Spinal cord (tissue), 10 donors: ENCODE data around the gene RIPOR3. TPM values are rescaled to one million over a fixed set of nuclear protein-coding genes. Genes with fewer than 3 reads are reported as not detected.

Experiments
- DNase-seq, 6 donors: peaks; one replicate each; pipeline versions ENCODE4 v3.0.0 to v3.0.0-alpha.2; 2013 to 2015; ENCODE audit warnings: low spot score in 6 of 6, low read depth in 4 of 6
- H3K27ac ChIP-seq: one replicate; pipeline ENCODE4 v1.5.1; 2013; ENCODE audit warnings: low read depth, low read length, control low read depth
- H3K27me3 ChIP-seq: one replicate; pipeline ENCODE4 v1.6.1; 2013; ENCODE audit warnings: low read length; ENCODE audit not compliant: control insufficient read depth, insufficient read depth
- H3K36me3 ChIP-seq: one replicate; pipeline ENCODE4 v1.6.1; 2013; ENCODE audit warnings: low read length; ENCODE audit not compliant: control insufficient read depth, insufficient read depth
- H3K4me1 ChIP-seq: one replicate; pipeline ENCODE4 v1.6.1; 2013; ENCODE audit warnings: low read length; ENCODE audit not compliant: control insufficient read depth, insufficient read depth
- H3K4me3 ChIP-seq: one replicate; pipeline ENCODE4 v1.5.1; 2013; ENCODE audit warnings: low read depth, low read length, control low read depth
- H3K9me3 ChIP-seq: one replicate; pipeline ENCODE4 v1.6.1; 2013; ENCODE audit warnings: low read length; ENCODE audit not compliant: control insufficient read depth, insufficient read depth
- WGBS: methylation state at CpG from one replicate; pipeline ENCODE4 v1.1.5; 2013; ENCODE audit warnings: missing lambda C conversion rate; ENCODE audit not compliant: insufficient coverage; 5-methylcytosine and 5-hydroxymethylcytosine counted together
- long read RNA-seq, 4 donors: transcript quantifications; one replicate each; lab custom pipeline, GENCODE V29; 2026
- polyA plus RNA-seq, 2 donors: library from polyadenylated mRNA; unstranded; fragments of 120-200 nt; gene quantifications; one replicate each; pipeline ENCODE4 v1.2.1, GENCODE V29; 2013; ENCODE audit not compliant: insufficient read length in 2 of 2
- total RNA-seq, 2 donors: library from RNA; depleted of rRNA in 1 of 2; stranded (reverse); fragments of 120-200 nt in 1 of 2; fragments of >200 nt in 1 of 2; gene quantifications; one replicate each; pipeline versions ENCODE4 v1.2.3 to v1.2.4, GENCODE V29; 2013 to 2014
- donor health status: healthy.

The RIPOR3 gene, protein sequence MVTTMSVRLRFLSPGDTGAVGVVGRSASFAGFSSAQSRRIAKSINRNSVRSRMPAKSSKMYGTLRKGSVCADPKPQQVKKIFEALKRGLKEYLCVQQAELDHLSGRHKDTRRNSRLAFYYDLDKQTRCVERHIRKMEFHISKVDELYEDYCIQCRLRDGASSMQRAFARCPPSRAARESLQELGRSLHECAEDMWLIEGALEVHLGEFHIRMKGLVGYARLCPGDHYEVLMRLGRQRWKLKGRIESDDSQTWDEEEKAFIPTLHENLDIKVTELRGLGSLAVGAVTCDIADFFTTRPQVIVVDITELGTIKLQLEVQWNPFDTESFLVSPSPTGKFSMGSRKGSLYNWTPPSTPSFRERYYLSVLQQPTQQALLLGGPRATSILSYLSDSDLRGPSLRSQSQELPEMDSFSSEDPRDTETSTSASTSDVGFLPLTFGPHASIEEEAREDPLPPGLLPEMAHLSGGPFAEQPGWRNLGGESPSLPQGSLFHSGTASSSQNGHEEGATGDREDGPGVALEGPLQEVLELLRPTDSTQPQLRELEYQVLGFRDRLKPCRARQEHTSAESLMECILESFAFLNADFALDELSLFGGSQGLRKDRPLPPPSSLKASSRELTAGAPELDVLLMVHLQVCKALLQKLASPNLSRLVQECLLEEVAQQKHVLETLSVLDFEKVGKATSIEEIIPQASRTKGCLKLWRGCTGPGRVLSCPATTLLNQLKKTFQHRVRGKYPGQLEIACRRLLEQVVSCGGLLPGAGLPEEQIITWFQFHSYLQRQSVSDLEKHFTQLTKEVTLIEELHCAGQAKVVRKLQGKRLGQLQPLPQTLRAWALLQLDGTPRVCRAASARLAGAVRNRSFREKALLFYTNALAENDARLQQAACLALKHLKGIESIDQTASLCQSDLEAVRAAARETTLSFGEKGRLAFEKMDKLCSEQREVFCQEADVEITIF
- total RNA-seq = 1 to 10 TPM; 2.7 to 4.7 TPM
- 1 to 10 TPM; 9.3 TPM for polyA plus RNA-seq
- long read RNA-seq, donor 1, partial matches to known transcripts = 0 of 1 reads
- long read RNA-seq, donor 1, other reads (novel, unspliced or antisense) = 0 of 1 reads
- long read RNA-seq, donor 2 = 0 reads
- long read RNA-seq, donor 3 = 0 reads
- long read RNA-seq, donor 4, partial matches to known transcripts = 0 of 1 reads
- long read RNA-seq, donor 4, other reads (novel, unspliced or antisense) = 0 of 1 reads

GRCh38 chr20:50690650-50691572 is at the start of gene RIPOR3:
TSS of gene RIPOR3 (minus strand) at chr20:50691542. CDS start at chr20:50691128, 414 bp downstream.
- H3K27me3 ChIP-seq = peaks cover 7% of the 10 kb centered on the region
- H3K4me3 ChIP-seq = peak within 1 kb of the TSS; percentile 22
- peaks cover 41% of the 10 kb centered on the region for H3K4me1 ChIP-seq
- peak in 3 of 6 donors; percentile 21 to 57 (median 37) for DNase-seq
- 10% methylated on average over 42 of the region's 42 CpGs for WGBS
- H3K27ac ChIP-seq = peak within 1 kb of the TSS; percentile 52
- no peaks in the 10 kb centered on the region for H3K36me3 ChIP-seq
- no peaks in the 10 kb centered on the region for H3K9me3 ChIP-seq

DNA sequence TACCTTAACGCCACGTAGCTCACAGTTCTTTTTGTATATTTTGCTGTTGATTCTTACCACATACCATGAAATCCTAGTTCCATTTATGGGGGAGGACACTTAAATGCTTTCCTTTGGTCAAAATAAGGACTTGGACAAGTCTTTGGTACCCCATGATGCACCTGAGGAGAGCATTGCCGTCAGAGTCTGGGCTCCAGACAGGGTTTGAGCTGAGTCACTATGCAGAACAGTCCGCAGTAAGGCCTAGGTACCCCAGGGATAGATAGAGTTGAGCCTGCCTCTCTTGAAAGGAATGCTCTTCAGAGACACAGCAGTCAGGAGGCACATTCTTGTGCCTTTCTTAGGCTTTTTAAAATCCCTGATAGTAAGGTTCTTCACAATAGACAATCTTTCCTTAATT is 46.0 kb upstream of the RIPOR3 start:
- H3K9me3 ChIP-seq = no peaks in the 10 kb centered on the region
- WGBS = 79% methylated on average over 2 of the region's 4 CpGs
- H3K36me3 ChIP-seq = peaks cover 10% of the 10 kb centered on the region
- peaks cover under 1% of the 10 kb centered on the region for H3K27me3 ChIP-seq
- H3K27ac ChIP-seq = no peak overlapping the region
- DNase-seq = no peak
- H3K4me3 ChIP-seq = no peak overlapping the region
- peaks cover 6% of the 10 kb centered on the region for H3K4me1 ChIP-seq

DNA sequence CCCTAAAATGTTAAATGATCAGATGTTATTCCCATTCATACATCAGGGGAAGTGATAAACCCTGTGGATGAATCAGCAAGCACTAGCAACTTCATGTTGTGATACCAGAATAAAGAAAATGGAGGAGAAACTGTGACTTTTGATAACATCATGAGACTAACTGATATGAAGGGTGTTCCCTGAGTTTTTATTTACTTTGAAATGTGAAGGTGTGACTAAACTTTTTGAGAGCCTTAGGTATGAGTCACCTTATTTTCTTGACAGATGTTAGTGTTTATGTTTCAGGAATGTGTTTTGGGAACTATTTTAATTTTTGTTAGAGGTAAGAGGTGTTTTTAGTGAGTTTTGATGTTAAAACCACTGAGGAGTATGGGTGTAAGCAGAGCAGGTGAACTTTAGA is 44.5 kb upstream of the RIPOR3 start:
- no peaks in the 10 kb centered on the region for H3K9me3 ChIP-seq
- peaks cover 2% of the 10 kb centered on the region for H3K27me3 ChIP-seq
- no peak for DNase-seq
- H3K4me1 ChIP-seq = peaks cover 11% of the 10 kb centered on the region
- peaks cover 8% of the 10 kb centered on the region for H3K36me3 ChIP-seq
- H3K4me3 ChIP-seq = no peak overlapping the region
- no peak overlapping the region for H3K27ac ChIP-seq

DNA sequence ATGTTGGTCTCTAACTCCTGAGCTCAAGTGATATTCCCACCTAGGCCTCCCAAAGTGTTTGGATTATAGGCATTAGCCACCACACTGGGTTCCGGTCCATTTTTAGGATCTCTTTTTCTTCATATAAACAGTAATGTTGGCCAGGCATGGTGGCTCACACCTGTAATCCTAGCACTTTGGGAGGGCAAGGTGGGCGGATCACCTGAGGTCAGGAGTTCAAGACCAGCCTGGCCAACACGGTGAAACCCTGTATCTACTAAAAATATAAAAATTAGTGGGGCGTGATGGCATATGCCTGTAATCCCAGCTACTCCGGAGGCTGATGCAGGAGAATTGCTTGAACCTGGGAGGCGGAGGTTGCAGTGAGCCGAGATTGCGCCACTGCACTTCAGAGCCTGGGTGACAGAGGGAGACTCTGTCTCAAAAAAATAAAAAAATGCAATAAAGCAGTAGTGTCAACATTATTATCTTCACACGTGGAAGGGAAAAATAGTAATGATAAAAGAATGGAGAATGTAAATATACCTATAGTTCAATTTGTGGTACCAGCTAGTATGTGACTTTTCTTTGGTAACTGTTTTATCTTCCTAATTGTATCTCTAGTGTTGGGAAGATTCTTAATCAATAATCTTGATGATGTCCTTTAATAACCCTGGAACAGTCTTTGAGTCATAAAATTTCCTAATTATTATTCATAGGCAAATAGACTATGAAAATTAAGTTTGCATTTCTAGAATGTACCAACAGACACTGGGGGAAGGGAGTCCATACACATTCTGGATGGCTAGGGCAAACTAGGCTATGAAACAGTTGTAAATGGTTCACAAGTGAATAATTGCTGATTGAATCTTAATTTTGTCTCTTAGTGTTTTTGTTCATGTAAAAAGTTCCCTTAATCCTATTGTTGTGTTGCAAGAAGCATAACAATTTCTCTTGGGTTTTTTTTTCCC is 43.7 kb upstream of the RIPOR3 start:
- Histone ChIP-seq H3K9me3 (no peaks in the 10 kb centered on the region), H3K4me3 (no peak overlapping the region), H3K27me3 (peaks cover 2% of the 10 kb centered on the region), H3K36me3 (peaks cover 8% of the 10 kb centered on the region), H3K27ac (no peak overlapping the region), H3K4me1 (peaks cover 18% of the 10 kb centered on the region)
- 100% methylated on average over 1 of the region's 9 CpGs for WGBS
- no peak for DNase-seq

DNA sequence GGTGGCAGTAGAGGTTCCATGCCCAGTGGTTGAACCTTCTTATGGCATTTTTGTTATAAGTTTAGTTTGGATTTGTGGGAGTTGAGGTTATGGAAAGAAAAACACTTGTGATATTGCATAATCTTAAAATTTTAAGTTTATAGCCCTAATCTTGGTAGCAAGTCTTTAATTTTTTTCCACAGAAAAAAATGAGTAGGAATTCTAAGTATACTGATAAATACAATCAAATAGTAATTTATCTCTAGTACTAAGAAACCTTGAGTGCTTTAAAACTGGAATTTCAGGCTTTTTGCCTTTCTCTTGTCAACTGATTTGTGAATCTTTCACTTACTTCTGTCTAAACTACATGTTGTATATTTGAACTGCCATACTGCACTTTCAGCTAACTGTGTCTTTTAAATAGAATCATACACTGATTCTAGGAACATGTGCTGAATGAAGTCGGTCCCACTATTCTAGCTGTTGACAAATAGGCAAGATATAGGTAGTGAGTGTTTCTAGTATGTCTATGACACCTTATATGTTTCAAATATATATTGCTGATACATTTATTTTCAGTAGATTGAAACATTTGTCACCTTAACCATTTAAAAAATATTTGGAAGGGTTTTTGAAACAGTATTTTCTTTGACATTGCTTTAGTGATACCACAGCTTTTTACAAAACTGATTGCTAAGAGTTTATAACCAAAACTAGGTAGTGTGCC is 42.5 kb upstream of the RIPOR3 start:
- no peak overlapping the region for H3K4me3 ChIP-seq
- H3K27ac ChIP-seq = no peak overlapping the region
- H3K9me3 ChIP-seq = no peaks in the 10 kb centered on the region
- DNase-seq = no peak
- H3K36me3 ChIP-seq = no peaks in the 10 kb centered on the region
- no CpG with 5 or more reads among the region's 1 CpG for WGBS
- H3K27me3 ChIP-seq = peaks cover 2% of the 10 kb centered on the region
- peaks cover 21% of the 10 kb centered on the region for H3K4me1 ChIP-seq

DNA sequence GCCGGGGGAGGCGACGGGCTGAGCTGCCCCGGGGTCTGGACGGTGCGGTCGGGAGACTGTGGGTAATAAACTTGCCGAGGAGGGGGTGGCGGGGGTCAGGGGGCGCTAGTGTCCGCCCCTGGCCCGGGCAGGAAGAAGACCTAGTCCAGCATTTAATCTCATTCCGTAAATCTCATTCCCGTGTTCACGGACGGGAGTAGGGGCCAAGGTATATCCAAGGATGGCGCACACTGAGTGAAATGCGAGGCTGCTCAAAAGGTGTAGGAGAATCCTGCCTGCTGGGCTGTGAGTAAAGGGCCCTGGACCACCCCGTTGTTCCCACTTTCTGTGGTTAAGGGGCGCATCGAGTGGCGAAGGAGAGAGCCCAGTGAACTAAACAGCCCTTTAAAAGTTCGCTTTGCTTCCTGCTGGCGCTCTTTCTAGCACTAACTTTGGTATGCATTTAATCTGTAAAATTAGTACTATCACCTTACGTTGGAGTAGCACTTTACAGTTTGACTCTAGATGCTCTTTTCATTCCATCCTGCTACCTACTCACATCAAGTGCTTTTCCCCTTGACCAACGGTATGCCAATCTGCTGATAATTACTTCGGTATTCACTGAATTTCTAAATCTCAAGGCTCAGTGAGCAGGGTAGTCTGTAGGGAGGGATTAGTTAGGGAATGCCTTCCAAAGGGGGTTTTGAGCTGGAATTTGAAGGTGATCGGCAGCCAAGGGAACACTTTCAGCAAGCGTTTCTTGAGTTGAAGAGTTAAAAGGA is 40.8 kb upstream of the RIPOR3 start:
- peak in 2 of 6 donors; percentile 20 to 53 for DNase-seq
- no peak overlapping the region for H3K27ac ChIP-seq
- H3K4me3 ChIP-seq = peak overlapping the region; percentile 69
- 2% methylated on average over 8 of the region's 29 CpGs for WGBS
- peaks cover 2% of the 10 kb centered on the region for H3K27me3 ChIP-seq
- H3K9me3 ChIP-seq = no peaks in the 10 kb centered on the region
- peaks cover 21% of the 10 kb centered on the region for H3K4me1 ChIP-seq
- no peaks in the 10 kb centered on the region for H3K36me3 ChIP-seq

GRCh38 chr20:50731055-50731929 is 40.0 kb upstream of the RIPOR3 start, which contains the start of gene PARD6B:
TSS of gene PARD6B (plus strand) at chr20:50731580. CDS start at chr20:50731787, 207 bp downstream.
- Histone ChIP-seq H3K27me3 (peaks cover 2% of the 10 kb centered on the region), H3K36me3 (no peaks in the 10 kb centered on the region), H3K9me3 (no peaks in the 10 kb centered on the region), H3K4me1 (peaks cover 21% of the 10 kb centered on the region), H3K4me3 (peak within 1 kb of the TSS; percentile 69), H3K27ac (peak within 1 kb of the TSS; percentile 69)
- DNase-seq = peak; percentile 88 to 100 (median 96)
- WGBS = under 1% methylated on average over 114 of the region's 114 CpGs
